H7 (cell line): ENCODE data around the gene EFCAB8. TPM values are rescaled to one million over a fixed set of nuclear protein-coding genes. Genes with fewer than 3 reads are reported as not detected.

ENCODE experiments used
- DNase-seq: peaks from one replicate; pipeline ENCODE4 v3.0.0; 2012
- H3K27me3 ChIP-seq: 2 replicates; pipeline ENCODE4 v1.6.0; 2011; ENCODE audit warnings: mild to moderate bottlenecking, low read length; ENCODE audit not compliant: control insufficient read depth, insufficient read depth
- H3K36me3 ChIP-seq: replicated peaks from 2 replicates; pipeline ENCODE4 v1.5.1; 2011; ENCODE audit warnings: low read length; ENCODE audit not compliant: control insufficient read depth, insufficient read depth
- H3K4me3 ChIP-seq: 2 replicates; pipeline ENCODE4 v1.5.1; 2011; ENCODE audit warnings: low read depth, mild to moderate bottlenecking, control low read depth, low read length, moderate library complexity; ENCODE audit not compliant: insufficient read depth
- total RNA-seq: library from RNA; depleted of rRNA; stranded (reverse); fragments of >200 nt; shearing (Covaris generic); gene quantifications from 2 replicates; pipeline ENCODE4 v1.2.3, GENCODE V29; 2014

The EFCAB8 gene
- total RNA-seq, 1 experiment from 2014 or later = 0.17 TPM

DNA sequence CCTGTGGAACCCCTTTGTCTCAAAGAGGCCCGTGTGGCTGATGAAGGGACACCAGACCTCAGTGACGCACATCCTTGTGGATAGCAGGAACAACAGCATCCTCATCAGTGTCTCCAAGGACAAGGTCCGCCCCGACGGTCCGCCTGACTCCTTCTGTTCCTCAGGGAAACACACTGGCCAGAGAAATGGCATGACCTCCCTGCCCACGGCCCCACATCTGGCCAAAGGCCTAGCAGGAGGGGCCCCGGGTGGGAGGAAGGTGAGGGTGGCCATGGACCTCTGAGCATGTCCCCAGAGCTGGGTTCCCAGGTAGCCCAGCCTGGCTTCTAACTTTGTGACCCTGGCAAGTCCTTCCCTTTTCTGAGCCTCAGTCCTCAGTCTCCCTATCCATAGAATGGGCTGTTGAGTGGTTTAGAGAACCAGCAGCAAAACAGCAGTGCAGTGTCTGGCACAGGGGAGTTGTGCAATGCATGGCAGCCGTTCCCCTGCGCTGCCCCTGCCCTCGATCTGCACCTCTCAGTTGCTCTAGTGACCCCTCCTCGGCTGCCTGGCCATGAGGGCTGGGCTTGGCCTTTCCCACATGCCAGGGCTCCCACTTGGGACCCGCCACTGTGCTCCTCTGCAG is 48.3 kb downstream of the EFCAB8 start:
- DNase-seq = no peak
- H3K36me3 ChIP-seq = no peaks in the 10 kb centered on the region
- H3K27me3 ChIP-seq = no peaks in the 10 kb centered on the region

GRCh38 chr20:32907886-32908285 is 49.2 kb downstream of the EFCAB8 start:
- H3K4me3 ChIP-seq = no peak overlapping the region
- H3K36me3 ChIP-seq = no peaks in the 10 kb centered on the region
- DNase-seq = no peak
- H3K27me3 ChIP-seq = no peaks in the 10 kb centered on the region

More for the DNA sequence above, 48.3 kb downstream of the EFCAB8 start:
- no peak overlapping the region for H3K4me3 ChIP-seq

DNA sequence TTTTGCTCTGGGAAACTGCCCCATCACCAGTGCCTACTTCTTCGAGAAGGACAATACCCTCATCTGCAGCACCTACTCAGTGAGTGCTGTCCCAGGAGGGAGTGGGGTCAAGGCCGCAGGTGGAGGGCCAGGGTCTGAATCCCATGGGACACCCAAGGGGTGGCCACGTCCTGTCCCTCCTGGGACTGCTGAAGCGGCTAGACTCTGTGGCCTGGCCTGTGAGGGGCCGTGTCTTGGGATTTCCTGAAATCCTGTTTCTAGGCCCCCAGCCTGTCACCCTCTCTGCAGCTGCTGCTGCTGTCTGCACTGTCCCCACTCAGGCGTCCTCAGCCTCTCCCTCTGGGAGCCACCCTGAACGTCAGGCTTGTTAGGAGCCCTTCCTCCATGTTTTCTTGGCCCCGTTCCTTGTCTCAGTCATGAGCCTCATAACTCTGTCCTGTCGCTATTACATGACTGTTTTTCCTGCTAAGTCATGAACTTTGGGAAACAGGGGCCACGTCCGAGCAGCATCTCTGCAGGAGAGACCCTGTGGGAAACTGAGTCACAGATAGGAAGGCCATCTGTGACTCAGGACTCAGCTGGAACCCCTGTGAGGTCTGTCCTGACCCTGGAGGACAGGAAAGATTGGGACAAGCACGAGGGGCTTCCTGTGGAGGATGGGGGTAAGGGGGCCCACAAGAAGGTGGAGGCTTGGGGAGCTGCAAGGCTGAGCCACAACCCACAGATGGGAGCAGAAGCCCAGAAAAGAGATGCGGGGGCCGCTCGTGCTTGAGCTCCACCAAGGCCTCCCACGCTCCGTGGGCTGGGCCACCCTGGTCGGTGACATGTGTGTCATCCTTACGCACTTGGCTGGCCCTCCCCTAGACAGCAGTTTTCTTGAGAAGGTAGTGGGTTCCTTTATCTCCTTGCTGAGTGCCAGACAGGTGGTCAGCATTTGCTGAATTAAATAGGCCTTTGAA is 49.9 kb downstream of the EFCAB8 start:
- Histone ChIP-seq H3K4me3 (no peak overlapping the region), H3K36me3 (no peaks in the 10 kb centered on the region), H3K27me3 (no peaks in the 10 kb centered on the region)
- peak; percentile 26 for DNase-seq

DNA sequence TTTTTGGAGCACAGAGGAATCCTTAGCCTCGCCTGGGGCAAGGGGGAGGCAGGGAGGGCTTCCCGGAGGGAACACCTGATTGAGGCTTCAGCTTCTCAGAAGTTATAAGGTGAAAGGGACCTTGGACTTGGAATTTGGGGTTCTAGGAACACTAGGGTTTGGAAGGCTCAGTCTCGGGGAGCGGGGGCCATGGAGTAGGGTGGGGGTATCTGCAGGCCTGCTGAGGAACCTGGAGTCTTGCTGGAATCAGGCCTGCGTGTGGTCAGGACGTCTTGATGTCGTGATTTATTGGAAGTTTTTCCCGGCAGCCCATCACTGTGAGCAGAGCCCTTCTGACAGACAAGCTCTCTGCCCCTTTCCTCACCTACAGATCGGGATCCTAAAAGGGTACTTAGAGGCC is 50.7 kb downstream of the EFCAB8 start:
- peak; percentile 25 for DNase-seq
- no peaks in the 10 kb centered on the region for H3K36me3 ChIP-seq
- no peaks in the 10 kb centered on the region for H3K27me3 ChIP-seq
- no peak overlapping the region for H3K4me3 ChIP-seq

GRCh38 chr20:32909896-32910571 is 51.3 kb downstream of the EFCAB8 start:
- no peaks in the 10 kb centered on the region for H3K27me3 ChIP-seq
- H3K36me3 ChIP-seq = no peaks in the 10 kb centered on the region
- DNase-seq = peak; percentile 28
- H3K4me3 ChIP-seq = no peak overlapping the region

DNA sequence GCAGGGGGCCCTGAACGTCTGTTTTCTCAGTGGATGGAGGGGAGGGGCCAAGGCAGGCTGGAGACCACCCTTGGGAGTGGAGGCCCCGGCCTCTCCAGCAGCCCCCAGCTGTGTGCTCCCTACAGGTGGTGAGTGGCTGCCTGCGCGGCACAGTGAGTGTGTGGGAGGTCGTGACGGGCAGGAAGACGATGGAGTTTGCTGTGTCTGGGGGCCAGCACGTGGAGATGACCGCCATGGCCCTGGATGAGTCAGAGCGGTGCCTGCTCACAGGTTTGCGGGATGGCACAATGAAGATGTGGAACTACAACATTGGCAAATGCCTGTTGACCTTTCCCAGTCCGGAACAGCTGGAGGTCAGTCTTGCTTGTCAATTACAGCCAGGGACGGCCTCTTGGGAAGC is 52.6 kb downstream of the EFCAB8 start:
- Histone ChIP-seq H3K27me3 (no peaks in the 10 kb centered on the region), H3K4me3 (no peak overlapping the region), H3K36me3 (no peaks in the 10 kb centered on the region)
- DNase-seq = peak; percentile 32

DNA sequence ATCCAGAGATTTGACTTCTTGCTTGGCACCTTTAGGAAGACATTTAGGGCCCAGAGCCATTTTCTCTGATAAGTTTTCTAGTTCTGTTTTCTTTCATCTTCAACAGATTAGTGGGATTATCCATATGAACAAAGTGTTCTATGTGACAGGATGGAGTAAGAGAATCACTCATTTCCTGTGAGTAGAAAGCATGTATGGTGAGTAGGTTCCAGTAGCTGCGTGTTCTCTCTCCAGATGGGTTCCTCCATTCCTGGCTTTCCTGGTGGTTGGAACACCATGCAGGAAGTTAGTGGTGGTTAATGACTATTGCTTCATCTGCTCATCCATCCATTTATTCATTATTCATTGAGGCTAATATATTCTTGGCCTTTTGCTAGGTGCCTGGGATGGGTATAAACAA is 54.0 kb downstream of the EFCAB8 start:
- DNase-seq = no peak
- Histone ChIP-seq H3K27me3 (no peaks in the 10 kb centered on the region), H3K36me3 (no peaks in the 10 kb centered on the region), H3K4me3 (no peak overlapping the region)

DNA sequence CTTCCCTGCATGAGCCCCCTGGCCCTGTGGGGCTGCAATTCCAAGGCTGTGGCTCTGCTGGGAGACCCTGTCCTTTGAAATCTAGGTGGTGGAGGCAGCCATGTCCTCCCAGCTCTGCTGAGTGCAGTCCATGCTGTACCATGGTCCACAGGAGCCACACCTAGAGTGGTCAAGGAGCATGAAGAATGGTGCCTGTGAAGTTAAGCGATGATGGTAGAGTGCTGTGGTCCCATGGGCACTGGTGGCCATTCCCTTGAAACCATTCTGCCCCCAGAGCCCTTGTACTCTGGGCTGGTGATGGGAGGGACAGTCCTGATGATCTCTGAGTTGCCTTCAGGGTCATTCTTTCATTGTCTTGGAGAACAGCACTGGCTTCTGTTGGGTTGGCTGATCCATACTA is 55.3 kb downstream of the EFCAB8 start:
- no peak overlapping the region for H3K4me3 ChIP-seq

GRCh38 chr20:32917191-32917950 is 58.6 kb downstream of the EFCAB8 start:
- Histone ChIP-seq H3K4me3 (no peak overlapping the region), H3K27me3 (no peaks in the 10 kb centered on the region), H3K36me3 (no peaks in the 10 kb centered on the region)
- DNase-seq = no peak

More for the DNA sequence above, 55.3 kb downstream of the EFCAB8 start:
- peak; percentile 17 for DNase-seq
- Histone ChIP-seq H3K27me3 (no peaks in the 10 kb centered on the region), H3K36me3 (no peaks in the 10 kb centered on the region)

- no peaks in the 10 kb centered on the region for H3K36me3 ChIP-seq
- H3K4me3 ChIP-seq = no peak overlapping the region
- no peaks in the 10 kb centered on the region for H3K27me3 ChIP-seq
- peak; percentile 60 for DNase-seq
These were observed 59.6 kb downstream of the EFCAB8 start for GRCh38 chr20:32918296-32918695.

DNA sequence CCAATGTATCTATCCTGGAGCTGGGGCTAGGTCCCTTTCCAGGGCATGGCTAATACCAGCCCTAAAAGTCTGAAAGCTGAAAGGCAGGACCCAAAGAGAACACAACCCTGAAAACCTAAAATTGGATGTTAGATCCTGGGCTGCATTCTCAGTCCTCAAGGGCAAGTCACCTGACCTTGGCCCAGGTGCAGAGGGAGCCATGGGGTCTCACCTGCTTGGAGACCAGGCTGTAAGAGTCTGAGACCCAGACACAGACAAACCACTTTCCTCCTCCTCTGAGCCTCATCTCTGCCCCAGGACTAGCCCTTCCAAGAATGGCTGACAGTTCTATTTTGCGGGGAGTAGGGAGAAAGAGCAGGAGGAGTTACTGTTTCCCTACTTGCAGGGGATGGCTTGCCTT is 60.0 kb downstream of the EFCAB8 start:
- H3K36me3 ChIP-seq = no peaks in the 10 kb centered on the region
- no peak overlapping the region for H3K4me3 ChIP-seq
- no peaks in the 10 kb centered on the region for H3K27me3 ChIP-seq
- peak; percentile 17 for DNase-seq

DNA sequence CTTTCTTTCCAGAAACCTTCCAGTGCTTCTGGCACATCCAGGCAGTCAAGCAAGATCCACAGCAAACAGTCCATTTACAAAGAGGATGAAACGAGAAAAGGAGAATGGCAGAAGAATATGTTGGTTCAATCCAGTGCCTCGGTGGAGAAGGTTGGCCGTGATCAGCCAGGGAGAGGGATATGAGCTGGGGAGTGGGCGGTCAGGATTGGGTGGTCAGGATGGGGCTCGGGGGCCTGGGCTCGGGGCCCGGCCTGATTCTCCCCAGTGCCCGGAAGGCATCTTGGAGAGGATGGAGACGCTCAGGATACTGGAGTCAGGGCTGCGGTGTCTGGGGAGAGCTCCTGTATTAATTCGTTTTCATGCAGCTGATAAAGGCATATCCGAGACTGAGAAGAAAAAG is 61.3 kb downstream of the EFCAB8 start:
- peak; percentile 25 for DNase-seq
- Histone ChIP-seq H3K36me3 (no peaks in the 10 kb centered on the region), H3K27me3 (no peaks in the 10 kb centered on the region), H3K4me3 (no peak overlapping the region)

DNA sequence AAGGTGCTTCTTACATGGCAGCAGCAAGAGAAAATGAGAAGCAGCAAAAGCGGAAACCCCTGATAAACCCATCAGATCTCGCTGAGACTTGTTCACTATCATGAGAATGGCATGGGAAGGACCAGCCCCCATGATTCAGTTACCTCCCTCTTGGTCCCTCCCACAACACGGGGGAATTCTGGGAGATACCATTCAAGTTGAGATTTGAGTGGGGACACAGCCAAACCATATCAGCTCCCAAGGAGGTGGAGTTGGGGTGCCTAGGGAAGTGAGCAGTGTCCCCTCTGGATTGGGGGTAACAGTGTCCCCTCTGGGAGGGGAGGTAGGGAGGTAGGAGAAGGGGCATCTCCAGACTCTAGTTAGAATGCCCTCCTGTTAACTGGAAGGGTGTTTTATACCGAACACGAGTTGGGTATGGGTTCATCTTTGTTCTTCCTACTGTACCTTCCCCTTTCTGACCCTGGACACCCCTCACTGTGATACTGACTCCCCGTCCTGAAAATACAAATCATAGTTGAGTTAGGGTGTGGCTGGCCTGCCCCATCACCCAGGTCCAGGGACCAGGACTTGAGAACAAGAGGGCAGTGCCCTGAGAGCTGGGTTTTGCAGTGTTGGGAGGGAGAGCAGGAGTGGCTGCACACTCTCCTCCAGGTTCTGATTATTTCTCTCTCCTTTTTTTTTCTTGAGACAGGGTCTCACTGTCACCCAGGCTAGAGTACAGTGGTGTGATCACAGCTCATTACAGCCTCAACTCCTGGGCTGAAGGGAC is 62.0 kb downstream of the EFCAB8 start:
- Histone ChIP-seq H3K4me3 (no peak overlapping the region), H3K36me3 (no peaks in the 10 kb centered on the region), H3K27me3 (no peaks in the 10 kb centered on the region)
- DNase-seq = peak; percentile 16
